GM12891 (cell line): ENCODE results near the gene ICOSLG.

ENCODE experiments used
- DNase-seq: peaks from one replicate; pipeline ENCODE4 v3.0.0; 2011; ENCODE audit warnings: low spot score; ENCODE audit not compliant: insufficient read length
- FAIRE-seq: peaks from 2 replicates; lab custom pipeline; 2011; peaks lifted over from hg19 to GRCh38; lab: Jason Lieb, UNC
- PAX5 ChIP-seq: IDR thresholded peaks from 2 replicates; pipeline ENCODE4 v1.6.1; 2011; ENCODE audit warnings: low read length, moderate library complexity, mild to moderate bottlenecking; ENCODE audit not compliant: insufficient read depth, severe bottlenecking
- POLR2A ChIP-seq: IDR thresholded peaks from 2 replicates; pipeline ENCODE4 v1.6.1; 2011; ENCODE audit warnings: low read depth, low read length, control low read depth
- POLR2AphosphoS5 ChIP-seq: IDR thresholded peaks from 2 replicates; pipeline ENCODE4 v1.6.1; 2011; ENCODE audit warnings: low read depth, low read length, control low read depth
- POU2F2 ChIP-seq: IDR thresholded peaks from 2 replicates; pipeline ENCODE4 v1.6.1; 2011; ENCODE audit warnings: low read depth, mild to moderate bottlenecking, control low read depth, low read length, moderate library complexity
- SPI1 ChIP-seq: IDR thresholded peaks from 2 replicates; pipeline ENCODE4 v1.6.1; 2011; ENCODE audit warnings: low read depth, low read length, control low read depth
- TAF1 ChIP-seq: IDR thresholded peaks from 2 replicates; pipeline ENCODE4 v1.6.1; 2011; ENCODE audit warnings: low read depth, low read length, control low read depth

ICOSLG gene

DNA sequence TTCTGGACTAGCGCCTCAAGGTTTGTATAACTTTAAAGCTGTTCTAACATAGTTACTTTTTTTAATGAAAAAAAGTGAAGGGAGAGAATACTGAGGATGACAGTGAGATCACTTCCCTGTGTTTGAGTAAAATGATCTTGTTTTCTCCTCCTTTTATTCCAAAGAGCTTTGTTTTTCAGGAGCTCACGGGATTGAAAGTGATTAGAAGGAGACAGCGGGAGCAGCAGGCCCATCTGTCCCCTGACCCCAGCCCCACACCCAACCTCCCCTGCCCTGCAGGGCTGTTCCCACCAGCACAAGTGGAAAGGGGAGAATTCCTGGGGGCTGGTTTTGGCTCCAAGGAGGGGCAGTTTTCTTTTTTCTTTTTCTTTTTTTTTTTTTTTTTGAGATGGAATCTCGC lies 23.0 kb upstream of the ICOSLG start:
- DNase-seq: no peak
- no peak for FAIRE-seq
- TF ChIP-seq POLR2AphosphoS5: no peak
- TF ChIP-seq POLR2A: no peak
- no peak for TF ChIP-seq POU2F2
- TF ChIP-seq TAF1: no peak
- no peak for TF ChIP-seq PAX5
- TF ChIP-seq SPI1: no peak

DNA sequence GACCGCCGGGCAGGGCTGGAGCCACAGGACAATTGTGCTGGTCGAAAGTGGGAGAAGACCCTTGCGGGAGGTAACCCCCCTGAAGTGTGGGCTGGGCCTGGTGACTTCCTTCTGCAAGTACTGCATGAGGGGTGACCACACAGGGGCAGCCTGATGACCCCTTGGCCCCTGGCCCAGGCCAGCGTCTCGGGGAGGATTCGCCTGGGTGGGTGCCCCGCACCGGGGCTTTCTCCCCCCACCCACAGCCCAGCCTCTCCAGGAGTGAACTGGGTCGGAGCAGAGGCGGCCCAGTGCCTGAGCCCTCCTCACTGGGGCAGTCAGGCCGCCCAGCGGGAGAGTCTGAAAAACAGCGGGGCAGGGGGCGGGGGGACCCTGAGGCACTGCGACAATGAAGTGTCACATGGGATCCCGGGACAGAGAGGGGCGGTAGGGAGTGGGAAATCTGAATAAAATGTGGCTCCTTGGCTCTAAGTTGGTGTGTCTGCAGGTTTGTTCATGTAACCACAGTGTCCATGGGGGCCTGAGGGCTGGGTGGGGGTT lies 22.5 kb upstream of the ICOSLG start:
- DNase-seq: no peak
- FAIRE-seq: no peak
- TF ChIP-seq POLR2A: no peak
- no peak for TF ChIP-seq PAX5
- TF ChIP-seq TAF1: no peak
- no peak for TF ChIP-seq POU2F2
- no peak for TF ChIP-seq SPI1
- no peak for TF ChIP-seq POLR2AphosphoS5

DNA sequence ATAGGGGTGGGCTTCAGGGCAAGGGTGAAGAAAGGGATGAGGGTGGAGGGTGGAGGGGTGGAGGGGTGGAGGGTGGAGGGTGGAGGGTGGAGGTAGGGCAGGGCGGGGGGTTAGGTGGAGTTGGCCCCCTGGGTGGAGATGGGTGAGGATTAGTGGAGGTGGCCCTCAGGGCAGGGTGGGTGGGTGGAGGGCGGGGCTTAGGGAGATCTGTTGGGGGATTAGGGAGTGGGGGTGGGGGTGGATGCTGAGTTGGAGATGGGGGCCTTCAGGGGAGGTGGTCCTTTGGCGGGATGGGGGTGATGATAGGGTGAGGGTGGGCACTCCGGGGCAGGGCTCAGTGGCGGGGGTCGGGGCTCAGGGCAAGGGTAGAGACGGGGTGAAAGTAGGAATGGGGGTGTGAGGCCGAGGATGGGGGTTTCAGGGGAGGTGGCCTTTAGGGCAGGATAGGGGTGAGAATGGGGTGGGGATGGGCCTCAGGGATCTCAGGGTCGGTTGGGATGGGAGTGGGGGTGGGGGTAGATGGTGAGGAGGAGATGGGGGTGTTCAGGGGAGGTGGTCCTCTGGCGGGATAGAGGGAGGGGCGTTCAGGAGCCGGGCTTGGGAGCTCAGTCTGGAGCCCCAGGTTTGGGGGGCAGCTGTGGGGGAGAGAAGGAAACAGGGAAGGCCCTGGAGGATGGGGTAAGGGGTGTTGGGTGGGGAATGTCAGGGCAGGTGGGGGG lies 21.8 kb upstream of the ICOSLG start:
- no peak for TF ChIP-seq SPI1
- no peak for TF ChIP-seq POU2F2
- TF ChIP-seq POLR2AphosphoS5: no peak
- TF ChIP-seq POLR2A: no peak
- no peak for TF ChIP-seq PAX5
- FAIRE-seq (no peak), DNase-seq (no peak)

DNA sequence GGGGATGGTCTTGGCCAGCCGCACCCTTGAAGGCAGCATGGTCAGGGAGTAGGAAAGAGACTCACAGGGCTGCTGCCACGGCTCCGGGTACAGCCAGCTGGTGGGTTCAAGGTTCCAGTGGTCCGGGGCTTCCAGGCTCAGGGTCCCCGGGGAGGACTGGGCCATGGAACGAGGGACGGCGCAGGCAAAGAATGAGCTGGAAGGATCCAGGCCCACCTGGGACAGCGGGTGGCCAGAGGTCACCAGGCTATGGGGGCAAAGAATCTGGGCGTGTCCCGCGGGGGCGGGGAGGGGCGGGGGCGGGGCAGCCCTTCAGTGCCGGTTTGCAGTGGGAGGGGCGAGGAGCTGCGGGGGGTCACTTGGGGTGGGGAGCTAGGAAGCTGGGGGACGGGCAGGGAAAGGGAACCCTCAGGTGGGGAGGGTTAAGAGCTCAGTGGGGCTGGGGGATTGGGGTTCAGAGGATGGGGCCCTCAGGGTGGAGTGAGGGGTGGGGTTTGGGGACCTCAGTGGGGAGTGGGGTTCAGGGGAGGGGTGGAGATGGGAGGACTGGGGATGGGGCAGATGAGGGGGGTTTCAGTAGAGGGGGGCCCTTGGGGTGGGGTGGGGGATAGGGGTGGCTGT lies 21.0 kb upstream of the ICOSLG start, which contains the start of gene DNMT3L:
TSS of gene DNMT3L (minus strand) at position 223 of the 621 bp plus-strand sequence. CDS start 638 bp downstream, outside the sequence.
- no peak for FAIRE-seq
- TF ChIP-seq TAF1 (no peak), POLR2A (no peak), POLR2AphosphoS5 (no peak), SPI1 (no peak), PAX5 (no peak), POU2F2 (no peak)
- DNase-seq: no peak

DNA sequence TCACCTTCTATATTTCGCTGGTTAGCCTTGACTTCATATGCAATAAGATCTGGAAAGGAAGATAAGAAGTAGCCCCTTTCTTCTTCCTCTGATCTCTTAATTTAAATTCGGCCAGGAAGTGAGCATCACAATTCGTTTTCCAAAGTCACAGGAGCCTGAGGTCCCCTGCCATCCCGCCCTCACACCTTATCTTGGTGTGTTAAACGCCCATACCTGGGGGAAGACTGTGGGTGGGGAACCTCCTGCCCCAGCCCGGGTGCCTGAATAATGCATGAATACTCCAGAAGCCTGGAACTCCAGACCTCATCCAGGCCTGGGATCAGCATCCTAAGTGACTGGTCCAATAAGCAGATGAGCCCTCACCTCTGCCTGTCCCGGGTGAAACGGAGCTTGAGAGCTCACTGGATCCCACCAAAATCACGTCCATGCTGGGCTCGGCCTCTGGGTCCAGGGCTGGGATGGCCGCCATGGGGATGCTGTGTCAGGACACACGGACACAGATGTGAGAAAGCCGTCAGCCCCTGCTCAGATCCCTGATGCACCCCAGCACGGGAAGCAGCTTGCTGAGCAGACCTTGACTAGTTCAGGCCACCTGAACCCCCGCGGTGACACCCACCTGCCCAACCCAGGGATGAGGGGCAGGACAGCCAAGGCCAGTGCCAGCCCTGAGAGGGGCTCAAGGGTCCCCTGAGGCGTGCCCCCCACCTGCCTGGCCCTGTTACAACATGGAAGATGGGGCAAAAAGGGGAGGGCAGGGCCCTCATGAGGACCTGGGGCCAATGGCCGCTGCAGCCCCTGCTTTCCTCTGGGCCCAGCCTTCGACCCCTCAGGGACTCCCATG lies 20.3 kb upstream of the ICOSLG start:
- FAIRE-seq: no peak
- TF ChIP-seq POLR2AphosphoS5: no peak
- TF ChIP-seq PAX5: no peak
- no peak for TF ChIP-seq POLR2A
- TF ChIP-seq TAF1: no peak
- no peak for DNase-seq

DNA sequence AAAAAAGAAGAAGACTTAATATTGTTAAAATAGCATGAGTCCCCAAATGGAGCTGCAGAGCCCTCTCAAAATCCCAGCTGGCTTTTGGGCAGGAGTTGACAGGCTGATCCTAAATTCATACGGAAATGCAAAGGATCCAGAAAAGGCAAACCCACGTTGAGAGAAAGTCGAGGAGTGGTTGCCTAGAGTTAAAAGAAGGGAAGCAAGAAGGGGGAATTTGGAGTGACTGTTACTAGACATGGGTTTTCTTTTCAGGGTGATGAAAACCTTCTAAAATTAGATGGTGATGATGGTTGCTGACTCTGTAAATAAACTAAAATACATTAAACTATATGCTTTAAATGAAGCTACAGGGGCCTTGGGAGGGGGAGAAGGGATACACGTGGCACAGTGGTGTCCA lies 19.3 kb upstream of the ICOSLG start:
- DNase-seq: no peak
- no peak for FAIRE-seq
- no peak for TF ChIP-seq TAF1
- TF ChIP-seq PAX5: no peak
- TF ChIP-seq SPI1: no peak
- no peak for TF ChIP-seq POLR2AphosphoS5
- no peak for TF ChIP-seq POLR2A
- no peak for TF ChIP-seq POU2F2

DNA sequence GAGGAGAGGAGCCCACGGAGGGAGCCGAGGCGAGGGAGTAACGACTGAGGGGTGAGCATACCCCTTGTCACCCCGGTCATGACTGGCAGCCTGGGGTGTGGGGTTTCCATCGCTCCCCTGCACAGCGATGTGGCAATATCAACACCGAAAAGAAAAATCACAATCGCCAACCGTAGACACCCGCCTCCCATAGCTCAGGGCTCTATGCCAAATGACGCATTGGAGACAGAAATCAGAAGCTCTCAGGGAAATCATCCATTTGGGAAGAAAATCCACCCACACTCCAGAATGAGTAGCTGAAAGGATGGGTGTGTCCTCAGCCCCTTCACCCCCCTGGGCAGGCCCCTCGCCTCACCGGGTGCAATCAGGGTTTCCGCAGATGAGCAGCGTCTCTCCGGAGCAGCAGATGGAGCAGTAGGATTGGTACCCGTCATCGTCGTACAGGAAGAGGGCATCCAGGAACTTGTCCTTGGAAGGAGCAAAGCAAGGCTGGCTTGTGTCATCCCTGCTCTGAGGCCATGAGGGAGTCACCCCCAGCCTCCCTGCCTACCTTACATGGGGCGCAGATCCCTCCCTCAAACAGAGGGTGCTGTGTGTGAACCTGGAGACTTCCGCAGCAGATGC lies 18.5 kb upstream of the ICOSLG start:
- TF ChIP-seq POLR2AphosphoS5: no peak
- no peak for TF ChIP-seq TAF1
- TF ChIP-seq POLR2A: no peak
- no peak for TF ChIP-seq SPI1
- TF ChIP-seq PAX5: no peak
- TF ChIP-seq POU2F2: no peak
- DNase-seq (no peak), FAIRE-seq (no peak)

DNA sequence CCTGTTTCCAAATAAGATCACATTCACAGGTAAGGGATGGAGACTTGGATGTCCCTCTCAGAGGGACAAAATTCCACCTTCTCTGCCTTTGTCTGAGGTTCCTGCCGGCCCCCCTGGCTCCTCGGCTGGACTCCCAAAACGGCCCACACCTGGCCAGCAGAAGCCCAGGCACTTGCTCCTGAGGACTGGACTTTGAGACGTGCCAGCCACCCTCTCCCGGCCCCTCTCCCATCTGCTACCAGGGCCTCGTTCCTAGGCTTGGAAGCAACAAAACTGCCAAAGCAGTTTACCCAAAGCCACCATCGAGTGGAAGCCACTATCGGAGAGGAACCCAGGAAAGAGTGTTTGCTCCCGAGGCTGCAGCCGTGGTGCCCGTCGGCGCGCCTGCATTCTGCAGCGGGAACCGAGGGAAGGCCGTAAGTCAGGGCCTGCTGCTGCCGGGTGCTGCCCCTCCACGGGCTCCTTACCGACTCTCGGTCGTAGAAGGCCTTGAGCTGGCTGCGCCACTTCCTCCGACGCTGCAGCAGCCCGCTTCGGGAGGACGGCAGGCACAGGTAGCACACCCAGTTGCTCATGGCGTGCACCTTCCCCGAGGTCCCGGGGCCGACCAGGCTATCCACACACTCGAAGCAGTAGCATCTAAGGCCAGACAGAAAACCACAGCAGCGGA lies 17.4 kb upstream of the ICOSLG start:
- TF ChIP-seq TAF1: no peak
- no peak for TF ChIP-seq SPI1
- no peak for TF ChIP-seq POLR2AphosphoS5
- no peak for TF ChIP-seq PAX5
- no peak for TF ChIP-seq POLR2A
- no peak for TF ChIP-seq POU2F2
- DNase-seq (no peak), FAIRE-seq (no peak)
